IPS DF 6.9 (cell line): ENCODE data around the gene GTF2H2.
"Not testable (repeated sequence)": the region's sequence is repeated elsewhere in the genome, so short reads cannot be mapped to it uniquely, and the experiment has no call there.

Experiments
- DNase-seq: peaks from one replicate; pipeline ENCODE4 v3.0.0-alpha.2; 2013; ENCODE audit warnings: low read depth, low spot score
- H3K27ac ChIP-seq: one replicate; pipeline ENCODE4 v1.5.1; 2013; ENCODE audit warnings: low read length, control low read depth
- H3K27me3 ChIP-seq: 2 replicates; pipeline ENCODE4 v1.6.1; 2013; ENCODE audit warnings: mild to moderate bottlenecking, low read length; ENCODE audit not compliant: control insufficient read depth, insufficient read depth
- H3K36me3 ChIP-seq: 2 replicates; pipeline ENCODE4 v1.6.1; 2013; ENCODE audit warnings: low read length; ENCODE audit not compliant: control insufficient read depth, insufficient read depth
- H3K4me1 ChIP-seq: 2 replicates; pipeline ENCODE4 v1.6.1; 2013; ENCODE audit warnings: low read length; ENCODE audit not compliant: control insufficient read depth, insufficient read depth
- H3K4me3 ChIP-seq: 2 replicates; pipeline ENCODE4 v1.5.1; 2013; ENCODE audit warnings: mild to moderate bottlenecking, low read length
- H3K9me3 ChIP-seq: 2 replicates; pipeline ENCODE4 v1.6.1; 2013; ENCODE audit warnings: low read length, inconsistent platforms; ENCODE audit not compliant: control insufficient read depth, insufficient read depth
- WGBS: extraction: QIAGEN DNeasy Blood & Tissue Kit; methylation state at CpG from one replicate; pipeline ENCODE4 v1.1.7; 2013; ENCODE audit warnings: mixed read lengths, missing lambda C conversion rate; ENCODE audit not compliant: insufficient read length, insufficient coverage; 5-methylcytosine and 5-hydroxymethylcytosine counted together

Gene GTF2H2

GRCh38 chr5:71082340-71082739, 14.9 kb upstream of the GTF2H2 start:
- not testable (repeated sequence) for H3K36me3 ChIP-seq, H3K27me3 ChIP-seq, H3K4me3 ChIP-seq, H3K9me3 ChIP-seq, H3K27ac ChIP-seq, DNase-seq, H3K4me1 ChIP-seq
- WGBS, result no CpG with 5 or more reads among the region's 2 CpGs

GRCh38 chr5:71061322-71061721, 6.2 kb downstream of the GTF2H2 start:
- H3K27me3 ChIP-seq, H3K4me3 ChIP-seq, DNase-seq, H3K36me3 ChIP-seq, H3K9me3 ChIP-seq, H3K27ac ChIP-seq, H3K4me1 ChIP-seq: not testable (repeated sequence)
- no CpG with 5 or more reads among the region's 1 CpG for WGBS

GRCh38 chr5:71059426-71059825, 8.1 kb downstream of the GTF2H2 start:
- H3K4me3 ChIP-seq, result not testable (repeated sequence)
- WGBS, result no CpG with 5 or more reads among the region's 3 CpGs

GRCh38 chr5:71044808-71045207, 22.7 kb downstream of the GTF2H2 start:
- H3K4me1 ChIP-seq, H3K27ac ChIP-seq, H3K4me3 ChIP-seq, H3K36me3 ChIP-seq, H3K27me3 ChIP-seq, H3K9me3 ChIP-seq, DNase-seq: not testable (repeated sequence)
- no CpG with 5 or more reads among the region's 2 CpGs for WGBS

More at GRCh38 chr5:71059426-71059825, 8.1 kb downstream of the GTF2H2 start:
- H3K9me3 ChIP-seq, DNase-seq, H3K36me3 ChIP-seq, H3K27me3 ChIP-seq, H3K4me1 ChIP-seq, H3K27ac ChIP-seq: not testable (repeated sequence)

- not testable (repeated sequence) for H3K9me3 ChIP-seq, H3K27ac ChIP-seq, H3K4me3 ChIP-seq, H3K4me1 ChIP-seq, H3K36me3 ChIP-seq, DNase-seq, H3K27me3 ChIP-seq
- WGBS, result no CpG with 5 or more reads among the region's 2 CpGs
These were observed 23.3 kb downstream of the GTF2H2 start for GRCh38 chr5:71044128-71044527.

- H3K27me3 ChIP-seq, H3K4me3 ChIP-seq, H3K4me1 ChIP-seq, H3K27ac ChIP-seq, H3K9me3 ChIP-seq, H3K36me3 ChIP-seq, DNase-seq: not testable (repeated sequence)
- no CpG with 5 or more reads among the region's 7 CpGs for WGBS
These were observed 36.3 kb downstream of the GTF2H2 start for GRCh38 chr5:71031046-71031776.

- not testable (repeated sequence) for H3K27ac ChIP-seq, H3K36me3 ChIP-seq, H3K4me1 ChIP-seq, H3K27me3 ChIP-seq, H3K4me3 ChIP-seq, H3K9me3 ChIP-seq, DNase-seq
- WGBS, result no CpG with 5 or more reads among the region's 8 CpGs
These were observed 42.1 kb downstream of the GTF2H2 start, which contains the start of gene NAIP for GRCh38 chr5:71025289-71025953. Gene NAIP (minus strand): TSS chr5:71025339. CDS start chr5:71012915, 12,424 bp downstream.

GRCh38 chr5:71020643-71021042, 46.8 kb downstream of the GTF2H2 start:
- not testable (repeated sequence) for H3K27me3 ChIP-seq, H3K4me1 ChIP-seq, H3K27ac ChIP-seq, DNase-seq, H3K9me3 ChIP-seq, H3K36me3 ChIP-seq, H3K4me3 ChIP-seq
- no CpG with 5 or more reads among the region's 6 CpGs for WGBS

GRCh38 chr5:71018376-71019005, 49.0 kb downstream of the GTF2H2 start:
- DNase-seq, result not testable (repeated sequence)
- WGBS, result no CpG with 5 or more reads among the region's 6 CpGs

GRCh38 chr5:71014176-71014575, 53.3 kb downstream of the GTF2H2 start:
- WGBS, result no CpG with 5 or more reads among the region's 8 CpGs

More at GRCh38 chr5:71018376-71019005, 49.0 kb downstream of the GTF2H2 start:
- not testable (repeated sequence) for H3K9me3 ChIP-seq, H3K4me1 ChIP-seq, H3K36me3 ChIP-seq, H3K27ac ChIP-seq, H3K27me3 ChIP-seq, H3K4me3 ChIP-seq

More at GRCh38 chr5:71014176-71014575, 53.3 kb downstream of the GTF2H2 start:
- no peaks in the 10 kb centered on the region for H3K4me1 ChIP-seq
- H3K9me3 ChIP-seq, result no peaks in the 10 kb centered on the region
- H3K27ac ChIP-seq, result no peak overlapping the region
- no peaks in the 10 kb centered on the region for H3K36me3 ChIP-seq
- no peak for DNase-seq
- H3K27me3 ChIP-seq, result no peaks in the 10 kb centered on the region
- H3K4me3 ChIP-seq, result no peak overlapping the region
